MM.1S (cell line): Measurements from ENCODE around the gene PNLIP.

Source experiments
- DNase-seq: peaks from one replicate; pipeline ENCODE4 v3.0.0-alpha.2; 2015
- H2AFZ ChIP-seq: fragments of 300-600 bp; sonication (generic); 2 replicates; pipeline ENCODE4 v1.6.0; 2016; ENCODE audit warnings: antibody characterized with exemption, low read length
- H3F3A ChIP-seq: fragments of 300-600 bp; sonication (generic); 2 replicates; pipeline ENCODE4 v1.6.1; 2016; ENCODE audit warnings: mild to moderate bottlenecking, antibody characterized with exemption, low read length, moderate library complexity, mixed read lengths; ENCODE audit not compliant: insufficient read depth
- H3K27ac ChIP-seq: fragments of 300-600 bp; sonication (generic); 2 replicates; pipeline ENCODE4 v1.5.1; 2016; ENCODE audit warnings: mild to moderate bottlenecking, low read length
- H3K27me3 ChIP-seq: fragments of 300-600 bp; sonication (generic); replicated peaks from 2 replicates; pipeline ENCODE4 v1.6.0; 2016; ENCODE audit warnings: low read length; ENCODE audit not compliant: insufficient read depth
- H3K36me3 ChIP-seq: fragments of 300-600 bp; sonication (generic); replicated peaks from 2 replicates; pipeline ENCODE4 v1.6.1; 2016; ENCODE audit warnings: mild to moderate bottlenecking, low read length, mixed read lengths; ENCODE audit not compliant: insufficient read depth
- H3K4me1 ChIP-seq: fragments of 300-600 bp; sonication (generic); 2 replicates; pipeline ENCODE4 v1.6.1; 2016; ENCODE audit warnings: low read length, mixed read lengths
- H3K4me2 ChIP-seq: fragments of 300-600 bp; sonication (generic); 2 replicates; pipeline ENCODE4 v1.6.0; 2016; ENCODE audit warnings: low read depth, low read length
- H3K4me3 ChIP-seq: fragments of 300-600 bp; sonication (generic); 2 replicates; pipeline ENCODE4 v1.5.1; 2016; ENCODE audit warnings: low read length, mixed read lengths
- H3K79me2 ChIP-seq: fragments of 300-600 bp; sonication (generic); 2 replicates; pipeline ENCODE4 v1.6.1; 2016; ENCODE audit warnings: mixed run types, low read length, mixed read lengths
- H3K9ac ChIP-seq: fragments of 300-600 bp; sonication (generic); 2 replicates; pipeline ENCODE4 v1.6.1; 2016; ENCODE audit warnings: low read length, mixed read lengths
- H3K9me2 ChIP-seq: fragments of 300-600 bp; sonication (generic); replicated peaks from 2 replicates; pipeline ENCODE4 v1.6.1; 2016; ENCODE audit warnings: mild to moderate bottlenecking, low read length, mixed read lengths; ENCODE audit not compliant: insufficient read depth
- H3K9me3 ChIP-seq: fragments of 300-600 bp; sonication (generic); replicated peaks from 2 replicates; pipeline ENCODE4 v1.6.1; 2016; ENCODE audit warnings: mild to moderate bottlenecking, low read length, mixed read lengths; ENCODE audit not compliant: insufficient read depth
- H4K20me1 ChIP-seq: fragments of 300-600 bp; sonication (generic); 2 replicates; pipeline ENCODE4 v1.6.1; 2016; ENCODE audit warnings: mild to moderate bottlenecking, low read length, moderate library complexity, mixed read lengths; ENCODE audit not compliant: insufficient read depth
- EZH2 ChIP-seq: fragments of 300-600 bp; sonication (generic); optimal IDR thresholded peaks from 2 replicates; pipeline ENCODE3; 2017; ENCODE audit warnings: low read depth, mild to moderate bottlenecking, antibody characterized with exemption, low read length, mixed read lengths
- EZH2phosphoT487 ChIP-seq: fragments of 300-600 bp; sonication (generic); IDR thresholded peaks from 2 replicates; pipeline ENCODE4 v1.6.1; 2018; ENCODE audit warnings: antibody characterized with exemption, low read length
- TF ChIP-seq, protein P1 (sequence below): fragments of 300-600 bp; sonication (generic); IDR thresholded peaks from 2 replicates; pipeline ENCODE4 v1.5.1; 2016; ENCODE audit warnings: antibody characterized with exemption, low read length, mixed read lengths

Gene PNLIP

GRCh38 chr10:116602648-116603400, 57.1 kb downstream of the PNLIP start:
- no peaks in the 10 kb centered on the region for H3K4me1 ChIP-seq
- H3K9me3 ChIP-seq = no peaks in the 10 kb centered on the region
- no peak overlapping the region for H2AFZ ChIP-seq
- no peaks in the 10 kb centered on the region for H3K9me2 ChIP-seq
- H3K36me3 ChIP-seq = no peaks in the 10 kb centered on the region
- H3K79me2 ChIP-seq = no peaks in the 10 kb centered on the region
- no peaks in the 10 kb centered on the region for H3F3A ChIP-seq
- no peak overlapping the region for H3K9ac ChIP-seq
- no peak overlapping the region for H3K4me2 ChIP-seq
- no peak overlapping the region for H3K4me3 ChIP-seq
- TF ChIP-seq EZH2phosphoT487 (no peak), EZH2 (no peak)
- TF ChIP-seq, protein P1, sequence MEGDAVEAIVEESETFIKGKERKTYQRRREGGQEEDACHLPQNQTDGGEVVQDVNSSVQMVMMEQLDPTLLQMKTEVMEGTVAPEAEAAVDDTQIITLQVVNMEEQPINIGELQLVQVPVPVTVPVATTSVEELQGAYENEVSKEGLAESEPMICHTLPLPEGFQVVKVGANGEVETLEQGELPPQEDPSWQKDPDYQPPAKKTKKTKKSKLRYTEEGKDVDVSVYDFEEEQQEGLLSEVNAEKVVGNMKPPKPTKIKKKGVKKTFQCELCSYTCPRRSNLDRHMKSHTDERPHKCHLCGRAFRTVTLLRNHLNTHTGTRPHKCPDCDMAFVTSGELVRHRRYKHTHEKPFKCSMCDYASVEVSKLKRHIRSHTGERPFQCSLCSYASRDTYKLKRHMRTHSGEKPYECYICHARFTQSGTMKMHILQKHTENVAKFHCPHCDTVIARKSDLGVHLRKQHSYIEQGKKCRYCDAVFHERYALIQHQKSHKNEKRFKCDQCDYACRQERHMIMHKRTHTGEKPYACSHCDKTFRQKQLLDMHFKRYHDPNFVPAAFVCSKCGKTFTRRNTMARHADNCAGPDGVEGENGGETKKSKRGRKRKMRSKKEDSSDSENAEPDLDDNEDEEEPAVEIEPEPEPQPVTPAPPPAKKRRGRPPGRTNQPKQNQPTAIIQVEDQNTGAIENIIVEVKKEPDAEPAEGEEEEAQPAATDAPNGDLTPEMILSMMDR = no peak
- no peaks in the 10 kb centered on the region for H4K20me1 ChIP-seq
- no peaks in the 10 kb centered on the region for H3K27me3 ChIP-seq
- H3K27ac ChIP-seq = no peak overlapping the region
- no peak for DNase-seq

DNA sequence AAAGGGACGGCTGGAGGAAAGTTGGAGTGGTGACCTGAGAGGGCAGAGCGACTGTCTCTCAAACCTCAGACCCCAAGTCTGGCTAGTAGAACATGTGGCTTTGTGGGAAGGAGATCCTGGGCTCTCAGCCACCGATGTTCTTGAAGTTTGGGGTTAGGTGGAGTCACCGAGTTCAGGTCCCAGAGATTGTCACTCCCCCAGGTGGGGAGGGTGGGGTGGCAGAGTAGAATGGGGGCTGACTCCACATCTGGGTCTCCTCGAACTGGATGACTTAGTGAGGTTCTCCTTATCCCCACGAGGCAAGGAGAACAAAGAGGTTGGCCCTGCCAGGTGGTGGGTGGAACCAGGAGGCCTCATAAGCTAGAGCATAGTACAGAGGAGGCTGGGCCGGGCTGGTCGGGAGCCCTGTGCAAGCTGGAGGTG, 60.3 kb downstream of the PNLIP start:
- Histone ChIP-seq H3K4me2 (no peak overlapping the region), H3K27me3 (no peaks in the 10 kb centered on the region), H3F3A (no peaks in the 10 kb centered on the region), H2AFZ (no peak overlapping the region), H3K4me1 (no peaks in the 10 kb centered on the region), H4K20me1 (no peaks in the 10 kb centered on the region), H3K4me3 (no peak overlapping the region), H3K79me2 (no peaks in the 10 kb centered on the region), H3K36me3 (no peaks in the 10 kb centered on the region), H3K9ac (no peak overlapping the region), H3K9me3 (no peaks in the 10 kb centered on the region), H3K9me2 (no peaks in the 10 kb centered on the region), H3K27ac (no peak overlapping the region)
- no peak for TF ChIP-seq EZH2phosphoT487
- TF ChIP-seq, protein P1 = no peak
- no peak for TF ChIP-seq EZH2
- no peak for DNase-seq

DNA sequence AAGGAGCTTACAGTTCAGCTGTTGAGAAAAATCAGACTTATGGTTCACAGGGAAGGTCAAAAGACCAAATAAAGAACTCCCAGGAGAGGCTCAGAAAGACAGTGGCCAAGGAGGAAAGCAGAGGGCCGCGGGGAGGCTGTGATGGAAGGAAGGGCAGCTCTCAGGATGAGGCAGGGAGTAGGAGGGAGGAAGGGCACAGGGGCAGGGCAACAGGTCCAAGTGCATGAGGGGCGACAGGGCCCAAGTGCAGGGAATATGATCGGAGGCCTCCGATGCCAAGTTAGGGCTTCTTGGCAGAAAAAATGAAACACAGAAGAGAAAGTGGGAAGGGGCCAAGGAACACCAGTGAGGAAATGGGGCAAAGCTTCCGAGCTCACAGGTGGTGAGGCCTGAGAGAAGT, 61.6 kb downstream of the PNLIP start:
- Histone ChIP-seq H3K9me3 (no peaks in the 10 kb centered on the region), H3F3A (no peaks in the 10 kb centered on the region), H3K9ac (no peak overlapping the region), H3K4me1 (no peaks in the 10 kb centered on the region), H3K27ac (no peak overlapping the region), H2AFZ (no peak overlapping the region), H3K27me3 (no peaks in the 10 kb centered on the region), H3K9me2 (no peaks in the 10 kb centered on the region), H3K36me3 (no peaks in the 10 kb centered on the region), H3K4me2 (no peak overlapping the region), H3K79me2 (no peaks in the 10 kb centered on the region), H4K20me1 (no peaks in the 10 kb centered on the region), H3K4me3 (no peak overlapping the region)
- no peak for DNase-seq
- TF ChIP-seq EZH2phosphoT487 = no peak
- TF ChIP-seq, protein P1 = no peak
- TF ChIP-seq EZH2 = no peak
